ENCODE data around the gene JPT1. TPM values are rescaled to one million over a fixed set of nuclear protein-coding genes. Genes with fewer than 3 reads are reported as not detected.
"Not testable (repeated sequence)": the region's sequence is repeated elsewhere in the genome, so short reads cannot be mapped to it uniquely, and the experiment has no call there.

Gene JPT1
- total RNA-seq, 1 donor from 2014 or later = 48.1 TPM

GRCh38 chr17:75159196-75160031 is 5.1 kb upstream of the JPT1 start:
- TF ChIP-seq CTCF (IDR thresholded peaks at IDR 0.05) (no peak), POLR2A (IDR thresholded peaks at IDR 0.05) (no peak), POLR2AphosphoS5 (IDR thresholded peaks at IDR 0.05; ENCODE audit: insufficient read depth in 1 of 2, low read depth in 1 of 2) (no peak)
- no peak for DNase-seq (ENCODE audit: extremely low spot score in 2 of 2)
- H3K27me3 ChIP-seq = no peaks in the 10 kb centered on the region
- H3K4me1 ChIP-seq = peaks cover 9% of the 10 kb centered on the region
- H3K4me3 ChIP-seq = no peak overlapping the region
- intact Hi-C loops (cut with DNase I) = no loop called here
- H3K9me3 ChIP-seq = no peaks in the 10 kb centered on the region
- H3K36me3 ChIP-seq = peaks cover 0 to under 1% of the 10 kb centered on the region in 2 donors
- no peak overlapping the region for H3K27ac ChIP-seq

- H3K36me3 ChIP-seq; H3K4me3 ChIP-seq; intact Hi-C loops (cut with DNase I); H3K9me3 ChIP-seq; DNase-seq (ENCODE audit: extremely low spot score in 2 of 2); H3K27me3 ChIP-seq; H3K27ac ChIP-seq: not testable (repeated sequence)
- peaks cover 13% of the 10 kb centered on the region for H3K4me1 ChIP-seq
These were observed 4.2 kb upstream of the JPT1 start for GRCh38 chr17:75158480-75158879.

GRCh38 chr17:75155191-75155601 is 884 bp upstream of the JPT1 start:
- H3K27me3 ChIP-seq = no peaks in the 10 kb centered on the region
- TF ChIP-seq CTCF (IDR thresholded peaks at IDR 0.05) (no peak), POLR2A (IDR thresholded peaks at IDR 0.05) (no peak), POLR2AphosphoS5 (IDR thresholded peaks at IDR 0.05; ENCODE audit: insufficient read depth in 1 of 2, low read depth in 1 of 2) (no peak)
- H3K4me1 ChIP-seq = peaks cover 28% of the 10 kb centered on the region
- H3K4me3 ChIP-seq = no peak overlapping the region
- intact Hi-C loops (cut with DNase I) = no loop called here
- peak overlapping the region; percentile 41 for H3K27ac ChIP-seq
- DNase-seq (ENCODE audit: extremely low spot score in 2 of 2) = no peak
- H3K36me3 ChIP-seq = no peaks in the 10 kb centered on the region
- no peaks in the 10 kb centered on the region for H3K9me3 ChIP-seq

GRCh38 chr17:75153780-75154194 is 525 bp downstream of the JPT1 start:
- Histone ChIP-seq H3K27me3 (no peaks in the 10 kb centered on the region), H3K9me3 (no peaks in the 10 kb centered on the region), H3K27ac (peak overlapping the region; percentile 30), H3K4me3 (peak overlapping the region; percentile 85 to 94), H3K4me1 (peaks cover 28% of the 10 kb centered on the region), H3K36me3 (no peaks in the 10 kb centered on the region)
- TF ChIP-seq CTCF (IDR thresholded peaks at IDR 0.05) (no peak), POLR2AphosphoS5 (IDR thresholded peaks at IDR 0.05; ENCODE audit: insufficient read depth in 1 of 2, low read depth in 1 of 2) (no peak), POLR2A (IDR thresholded peaks at IDR 0.05) (no peak)
- intact Hi-C loops (cut with DNase I) = no loop called here
- peak in 1 of 2 donors; percentile 85 for DNase-seq (ENCODE audit: extremely low spot score in 2 of 2)

GRCh38 chr17:75152922-75153779 is 1.2 kb downstream of the JPT1 start:
- peak overlapping the region; percentile 30 for H3K27ac ChIP-seq
- H3K36me3 ChIP-seq = peaks cover 0 to 3% of the 10 kb centered on the region in 2 donors
- TF ChIP-seq CTCF (IDR thresholded peaks at IDR 0.05) (no peak), POLR2AphosphoS5 (IDR thresholded peaks at IDR 0.05; ENCODE audit: insufficient read depth in 1 of 2, low read depth in 1 of 2) (no peak), POLR2A (IDR thresholded peaks at IDR 0.05) (no peak)
- peaks cover 28% of the 10 kb centered on the region for H3K4me1 ChIP-seq
- H3K27me3 ChIP-seq = no peaks in the 10 kb centered on the region
- intact Hi-C loops (cut with DNase I) = no loop called here
- H3K4me3 ChIP-seq = peak overlapping the region; percentile 85 to 94
- no peaks in the 10 kb centered on the region for H3K9me3 ChIP-seq
- DNase-seq (ENCODE audit: extremely low spot score in 2 of 2) = no peak

Data from vagina (tissue), 2 donors.